IMR-90 (cell line): Measurements from ENCODE around the gene ADGRF3.

Experiments used
- BHLHE40 ChIP-seq: fragments of 150-350 bp; IDR thresholded peaks from 2 replicates; pipeline ENCODE4 v1.6.1; 2016; ENCODE audit warnings: mild to moderate bottlenecking, low read depth, low read length
- POLR2A ChIP-seq: IDR thresholded peaks from 2 replicates; pipeline ENCODE4 v1.6.1; 2012; ENCODE audit warnings: mild to moderate bottlenecking, low read depth, low read length
- USF2 ChIP-seq: fragments of 150-350 bp; IDR thresholded peaks from 2 replicates; pipeline ENCODE4 v1.6.1; 2017; ENCODE audit warnings: mild to moderate bottlenecking, antibody characterized with exemption, low read length, low read depth
- TF ChIP-seq, protein P1 (sequence below): conservative IDR thresholded peaks from 2 replicates; pipeline ENCODE4 v1.5.1; 2012; ENCODE audit warnings: mild to moderate bottlenecking, low read depth, low read length, improper control_type of control experiment

GRCh38 chr2:26298286-26298637 is 48.3 kb downstream of the ADGRF3 start:
- no peak for TF ChIP-seq BHLHE40
- TF ChIP-seq USF2, result no peak
- TF ChIP-seq, protein P1, sequence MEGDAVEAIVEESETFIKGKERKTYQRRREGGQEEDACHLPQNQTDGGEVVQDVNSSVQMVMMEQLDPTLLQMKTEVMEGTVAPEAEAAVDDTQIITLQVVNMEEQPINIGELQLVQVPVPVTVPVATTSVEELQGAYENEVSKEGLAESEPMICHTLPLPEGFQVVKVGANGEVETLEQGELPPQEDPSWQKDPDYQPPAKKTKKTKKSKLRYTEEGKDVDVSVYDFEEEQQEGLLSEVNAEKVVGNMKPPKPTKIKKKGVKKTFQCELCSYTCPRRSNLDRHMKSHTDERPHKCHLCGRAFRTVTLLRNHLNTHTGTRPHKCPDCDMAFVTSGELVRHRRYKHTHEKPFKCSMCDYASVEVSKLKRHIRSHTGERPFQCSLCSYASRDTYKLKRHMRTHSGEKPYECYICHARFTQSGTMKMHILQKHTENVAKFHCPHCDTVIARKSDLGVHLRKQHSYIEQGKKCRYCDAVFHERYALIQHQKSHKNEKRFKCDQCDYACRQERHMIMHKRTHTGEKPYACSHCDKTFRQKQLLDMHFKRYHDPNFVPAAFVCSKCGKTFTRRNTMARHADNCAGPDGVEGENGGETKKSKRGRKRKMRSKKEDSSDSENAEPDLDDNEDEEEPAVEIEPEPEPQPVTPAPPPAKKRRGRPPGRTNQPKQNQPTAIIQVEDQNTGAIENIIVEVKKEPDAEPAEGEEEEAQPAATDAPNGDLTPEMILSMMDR, result no peak
- TF ChIP-seq POLR2A, result no peak
